Renal cortical epithelial cell (primary cell): ENCODE measurements around the gene ZNF207. TPM values are rescaled to one million over a fixed set of nuclear protein-coding genes. Genes with fewer than 3 reads are reported as not detected.
"Not testable (repeated sequence)": the region's sequence is repeated elsewhere in the genome, so short reads cannot be mapped to it uniquely, and the experiment has no call there.

Source experiments
- DNase-seq: peaks from one replicate; pipeline ENCODE4 v3.0.0-alpha.2; 2011; ENCODE audit warnings: low read depth
- total RNA-seq: library from RNA; depleted of rRNA; stranded (reverse); fragments of >200 nt; gene quantifications from 2 replicates; pipeline ENCODE4 v1.2.3, GENCODE V29; 2014

ZNF207 gene
- total RNA-seq, 1 donor from 2014 or later: 128 TPM

DNA sequence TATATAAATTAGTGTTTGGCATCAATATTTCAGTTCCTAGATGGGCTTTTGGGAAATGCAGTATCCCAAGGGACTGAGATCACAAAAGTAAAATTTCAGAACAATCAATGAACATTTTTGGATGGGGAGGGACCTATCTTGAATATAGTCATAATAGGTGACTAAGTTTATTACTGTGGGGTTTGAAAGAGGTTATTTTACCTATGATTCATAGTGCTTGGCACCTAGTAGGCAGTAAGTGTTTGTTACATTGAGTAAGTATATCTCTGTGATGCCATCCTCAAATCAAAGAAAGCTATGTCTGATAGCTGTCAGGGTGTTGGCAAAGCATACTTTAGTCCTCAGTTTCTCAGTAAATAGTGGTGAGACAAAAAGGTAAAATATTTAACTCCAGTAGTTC, 36.9 kb downstream of the ZNF207 start:
- DNase-seq: peak; percentile 49

DNA sequence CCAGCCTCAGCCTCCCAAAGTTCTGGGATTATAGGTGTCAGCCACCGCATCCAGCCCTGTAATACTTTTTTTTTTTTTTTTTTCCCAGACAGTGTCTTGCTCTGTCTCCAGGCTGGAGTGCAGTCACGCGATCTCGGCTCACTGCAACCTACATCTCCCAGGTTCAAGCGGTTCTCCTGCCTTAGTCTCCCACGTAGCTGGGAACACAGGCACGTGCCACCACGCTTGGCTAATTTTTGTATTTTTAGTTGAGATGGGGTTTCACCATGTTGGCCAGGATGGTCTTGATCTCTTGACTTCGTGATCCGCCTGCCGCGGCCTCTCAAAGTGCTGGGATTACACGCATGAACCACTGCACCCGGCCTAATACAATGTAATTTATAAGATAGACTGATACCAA, 38.2 kb downstream of the ZNF207 start:
- not testable (repeated sequence) for DNase-seq

DNA sequence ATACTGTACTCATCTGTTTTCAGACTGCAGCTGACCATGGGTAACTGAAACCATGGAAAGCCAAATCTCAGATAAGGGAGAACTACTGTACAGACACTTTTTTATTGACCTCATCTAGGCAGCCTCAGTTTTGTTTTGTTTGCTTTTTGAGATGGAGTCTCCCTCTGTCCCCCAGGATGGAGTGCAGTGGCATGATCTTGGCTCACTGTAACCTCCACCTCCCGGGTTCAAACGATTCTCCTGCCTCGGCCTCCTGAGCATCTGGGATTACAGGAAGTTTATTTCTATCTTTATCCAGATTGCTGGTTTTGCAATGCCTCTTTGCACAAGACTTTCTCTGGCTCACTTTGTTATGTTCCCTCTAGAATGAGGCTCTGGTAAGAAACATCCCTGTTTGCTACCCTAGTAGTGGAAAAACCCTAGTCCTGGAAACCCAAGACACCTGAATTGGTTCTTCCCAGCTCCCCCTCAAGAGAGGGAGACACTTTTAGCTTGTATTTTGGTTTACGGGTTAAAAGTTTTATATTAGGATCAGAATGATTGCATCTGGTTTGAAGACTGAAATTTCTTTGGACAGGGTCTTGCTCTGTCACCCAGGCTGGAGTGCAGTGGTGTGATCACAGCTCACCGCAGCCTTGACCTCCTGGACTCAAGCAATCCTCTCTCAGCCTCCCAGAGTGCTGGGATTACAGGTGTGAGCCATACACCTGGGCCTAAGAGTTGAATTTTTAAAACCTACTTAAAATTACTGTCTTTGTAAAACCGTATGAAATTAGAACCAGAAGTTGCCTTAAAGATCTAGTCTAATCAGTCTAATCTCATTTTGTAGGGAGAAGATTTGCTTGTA, 38.9 kb downstream of the ZNF207 start:
- DNase-seq: no peak

DNA sequence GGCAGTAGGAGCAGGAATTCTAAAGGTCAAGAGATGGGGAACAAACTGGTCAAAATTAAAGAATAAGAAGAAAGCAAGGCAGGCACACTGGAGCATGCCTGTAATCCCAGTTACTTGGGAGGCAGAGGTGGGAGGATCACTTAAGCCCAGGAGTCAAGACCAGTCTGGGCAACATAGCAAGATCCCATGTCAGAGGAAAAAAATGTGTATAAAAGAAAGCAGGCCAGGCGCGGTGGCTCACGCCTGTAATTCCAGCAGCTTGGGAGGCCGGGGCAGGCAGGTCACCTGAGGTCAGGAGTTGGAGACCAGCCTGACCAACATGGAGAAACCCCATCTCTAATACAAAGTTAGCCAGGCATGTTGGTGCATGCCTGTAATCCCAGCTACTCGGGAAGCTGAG, 43.9 kb downstream of the ZNF207 start:
- no peak for DNase-seq

DNA sequence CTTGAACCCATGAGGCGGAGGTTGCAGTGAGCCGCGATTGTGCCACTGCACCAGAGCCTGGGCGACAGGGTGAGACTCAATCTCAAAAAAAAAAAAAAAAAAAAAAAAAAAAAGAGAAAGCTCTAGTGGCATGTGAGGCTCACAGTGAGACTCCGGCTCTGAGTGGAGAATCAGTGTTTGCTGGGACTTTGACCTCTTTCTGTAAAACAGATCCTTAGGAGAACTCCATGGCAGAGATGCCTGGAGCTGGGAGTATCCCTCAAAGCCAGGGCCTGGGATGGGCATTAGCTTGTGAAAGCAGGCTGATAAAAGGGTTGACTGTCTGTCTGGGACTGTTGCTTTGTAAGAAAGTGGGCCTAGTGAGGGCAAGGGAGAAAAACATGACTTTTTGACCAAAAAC, 46.4 kb downstream of the ZNF207 start:
- DNase-seq: no peak

DNA sequence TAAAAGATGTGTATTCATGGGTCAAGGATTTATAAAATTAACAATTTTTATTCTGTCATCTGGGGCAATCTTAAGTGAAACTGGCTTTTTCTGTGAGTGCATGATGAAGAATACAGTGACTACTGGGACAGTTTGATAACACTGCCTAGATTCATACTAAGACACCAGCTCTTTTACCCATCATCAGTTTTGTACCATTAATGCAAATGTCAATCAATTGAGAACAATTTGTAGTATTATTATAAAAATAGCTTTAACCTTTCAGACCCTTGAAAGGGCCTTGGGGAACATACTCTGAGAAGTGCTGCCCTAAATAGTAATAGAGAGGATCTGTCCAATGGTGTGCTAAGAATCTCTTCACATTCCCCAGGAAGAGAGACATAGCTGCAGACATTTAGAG, 49.0 kb downstream of the ZNF207 start:
- no peak for DNase-seq

DNA sequence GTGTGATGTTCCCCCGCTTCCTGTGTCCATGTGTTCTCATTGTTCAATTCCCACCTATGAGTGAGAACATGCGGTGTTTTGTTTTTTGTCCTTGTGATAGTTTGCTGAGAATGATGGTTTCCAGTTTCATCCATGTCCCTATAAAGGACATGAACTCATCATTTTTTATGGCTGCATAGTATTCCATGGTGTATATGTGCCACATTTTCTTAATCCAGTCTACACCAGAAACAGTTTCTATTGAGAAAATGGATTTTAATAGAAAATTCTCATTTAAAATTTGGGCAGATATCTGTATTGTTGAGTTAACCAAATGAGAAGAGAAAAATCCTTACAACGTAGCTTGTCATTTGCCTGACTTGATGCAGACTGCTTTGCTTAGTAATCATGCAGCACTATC, 60.1 kb downstream of the ZNF207 start:
- not testable (repeated sequence) for DNase-seq

DNA sequence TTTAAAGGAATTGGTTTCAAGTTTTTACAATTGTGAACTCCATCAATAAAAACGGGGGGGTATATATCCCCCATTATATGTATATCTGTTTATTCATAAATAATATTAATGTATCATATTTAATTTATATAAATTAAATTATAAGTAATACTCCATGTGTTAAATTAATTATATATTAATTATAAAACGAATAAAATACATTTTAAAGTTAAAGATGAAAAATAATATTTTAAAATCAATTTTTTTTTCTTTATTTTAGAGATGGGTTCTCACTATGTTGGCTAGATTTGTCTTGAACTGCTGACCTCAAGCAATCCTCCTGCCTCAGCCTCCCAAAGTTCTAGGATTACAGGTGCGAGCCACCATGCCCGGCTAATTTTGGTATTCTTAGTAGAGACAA, 76.9 kb downstream of the ZNF207 start:
- no peak for DNase-seq

DNA sequence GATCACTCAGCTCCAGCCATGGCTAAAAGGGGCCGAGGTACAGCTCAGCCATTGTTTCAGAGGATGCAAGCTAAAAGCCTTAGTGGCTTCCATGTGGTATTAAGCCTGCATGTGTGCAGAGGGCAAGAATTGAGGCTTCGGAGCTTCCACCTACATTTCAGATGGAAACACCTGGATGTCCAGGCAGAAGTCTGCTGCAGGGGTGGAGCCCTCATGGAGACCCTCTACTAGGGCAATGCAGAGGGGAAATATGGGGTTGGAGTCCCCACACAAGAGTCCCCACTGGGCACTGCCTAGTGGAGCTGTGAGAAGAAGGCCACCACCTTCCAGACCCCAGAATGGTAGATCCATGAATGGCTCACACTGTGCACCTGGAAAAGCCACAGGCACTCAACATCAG, 79.6 kb downstream of the ZNF207 start:
- no peak for DNase-seq

Other genes starting within 250 kb of the ZNF207 start
- gene RHOT1, start 207.7 kb upstream of the ZNF207 start, total RNA-seq: 30.2 and 62.3 TPM in 2 replicates
- gene RHBDL3, start 84.3 kb upstream of the ZNF207 start, total RNA-seq: not detected in 2 replicates
- 15.6 and 21.0 TPM in 2 replicates for gene C17orf75, start 8.0 kb upstream of the ZNF207 start, total RNA-seq
- 79.4 and 97.3 TPM in 2 replicates for gene PSMD11, start 94.4 kb downstream of the ZNF207 start, total RNA-seq
- 2.6 TPM in 2 replicates for gene CDK5R1, start 136.8 kb downstream of the ZNF207 start, total RNA-seq